SK-N-SH treated with all-trans-retinoic acid at 6 μM for 48 hours (cell line): Measurements from ENCODE around the gene HCFC1R1.

Experiments
- ARNTL ChIP-seq: fragments of 450-650 bp; formaldehyde crosslinking; IDR thresholded peaks from 2 replicates; pipeline ENCODE4 v1.5.0; 2020; ENCODE audit warnings: low read depth, mild to moderate bottlenecking, moderate library complexity, borderline replicate concordance
- BACH2 ChIP-seq: fragments of 250-450 bp; sonication (Bioruptor Pico); IDR thresholded peaks from 2 replicates; pipeline ENCODE4 v1.9.0; 2021; ENCODE audit warnings: mild to moderate bottlenecking, borderline replicate concordance
- CSDC2 ChIP-seq: fragments of 250-450 bp; sonication (Bioruptor Pico); IDR thresholded peaks from 2 replicates; pipeline ENCODE4 v1.5.0; 2020; ENCODE audit warnings: mild to moderate bottlenecking, moderate library complexity
- ISL1 ChIP-seq: fragments of 250-450 bp; sonication (Bioruptor Pico); IDR thresholded peaks from 2 replicates; pipeline ENCODE4 v2.1.2; 2022; ENCODE audit warnings: mild to moderate bottlenecking, moderate library complexity
- OSR1 ChIP-seq: fragments of 250-450 bp; sonication (Bioruptor Pico); IDR thresholded peaks from 2 replicates; pipeline ENCODE4 v1.8.0; 2022; ENCODE audit warnings: moderate library complexity, mild to moderate bottlenecking, inconsistent platforms
- SNAI2 ChIP-seq: fragments of 250-450 bp; sonication (Bioruptor Pico); IDR thresholded peaks from 2 replicates; pipeline ENCODE4 v1.5.0; 2020; ENCODE audit warnings: mild to moderate bottlenecking, moderate library complexity
- TCF4 ChIP-seq: fragments of 250-450 bp; sonication (Bioruptor Pico); IDR thresholded peaks from 2 replicates; pipeline ENCODE4 v1.8.0; 2021; ENCODE audit warnings: mild to moderate bottlenecking, moderate library complexity, borderline replicate concordance
- ZFP3 ChIP-seq: fragments of 250-450 bp; sonication (Bioruptor Pico); IDR thresholded peaks from 2 replicates; pipeline ENCODE4 v1.5.0; 2020; ENCODE audit warnings: mild to moderate bottlenecking, moderate library complexity
- ZNF70 ChIP-seq: fragments of 450-650 bp; formaldehyde crosslinking; IDR thresholded peaks from 2 replicates; pipeline ENCODE4 v1.5.0; 2020; ENCODE audit warnings: mild to moderate bottlenecking, moderate library complexity

DNA sequence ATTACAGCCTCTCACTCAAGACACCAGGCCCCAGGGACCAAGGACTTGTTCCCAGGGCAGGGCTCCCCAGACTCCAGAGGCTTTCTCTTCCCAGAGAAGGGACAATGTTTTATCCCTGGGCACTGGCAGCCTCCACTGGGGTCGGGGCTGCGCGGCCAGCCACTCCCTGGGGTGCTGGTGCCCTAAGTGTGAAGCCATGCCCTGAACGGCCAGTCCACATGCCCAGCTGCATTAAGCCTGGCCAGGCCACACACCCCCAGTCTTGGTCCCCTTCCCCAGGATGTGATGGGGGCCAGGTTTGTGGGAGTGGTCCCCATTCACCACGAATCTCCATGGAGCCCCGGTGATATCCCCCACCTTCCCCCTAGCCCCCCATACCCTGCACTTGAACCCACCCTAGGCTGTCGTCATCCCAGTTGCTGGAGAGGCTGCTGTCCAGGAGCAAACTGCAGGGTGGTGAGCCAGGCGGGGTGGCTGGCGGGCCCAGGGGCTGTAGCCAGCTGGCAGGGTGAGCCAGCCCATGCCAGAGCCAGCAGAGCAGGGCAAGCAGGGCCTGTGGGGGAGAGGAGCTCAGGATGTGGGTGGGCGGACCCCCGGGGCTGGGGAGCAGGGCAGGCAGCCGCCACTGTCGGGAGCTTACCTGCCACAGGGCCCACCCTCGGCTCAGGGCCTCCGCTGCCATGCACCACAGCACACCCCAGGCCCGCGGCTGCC lies 50.0 kb downstream of the HCFC1R1 start:
- TF ChIP-seq OSR1: no peak
- no peak for TF ChIP-seq CSDC2 (CRISPR knock-in tag)
- no peak for TF ChIP-seq SNAI2 (CRISPR knock-in tag)
- no peak for TF ChIP-seq ARNTL (CRISPR knock-in tag)
- TF ChIP-seq ZNF70: no peak
- TF ChIP-seq ISL1 (CRISPR knock-in tag): no peak
- TF ChIP-seq TCF4: no peak
- TF ChIP-seq BACH2: no peak
- TF ChIP-seq ZFP3 (CRISPR knock-in tag): no peak
